Stomach (tissue), 4 donors: ENCODE results near the gene DNAH11.

Source experiments
- POLR2AphosphoS5 ChIP-seq, 3 donors: sonication (generic); formaldehyde crosslinking; IDR thresholded peaks; one replicate each; pipeline ENCODE4 v1.6.1; 2016; ENCODE audit warnings: antibody characterized with exemption in 3 of 3
- TF ChIP-seq, protein P1 (sequence below), 7 experiments: fragments of 450-650 bp in 4 of 7; fragments of 200-600 bp in 3 of 7; sonication (generic) in 3 of 7; IDR thresholded peaks; one replicate each; pipeline ENCODE4 v1.5.1; 2016 to 2019; ENCODE audit warnings: antibody characterized with exemption in 7 of 7, control low read depth in 2 of 7, mild to moderate bottlenecking in 1 of 7

DNA sequence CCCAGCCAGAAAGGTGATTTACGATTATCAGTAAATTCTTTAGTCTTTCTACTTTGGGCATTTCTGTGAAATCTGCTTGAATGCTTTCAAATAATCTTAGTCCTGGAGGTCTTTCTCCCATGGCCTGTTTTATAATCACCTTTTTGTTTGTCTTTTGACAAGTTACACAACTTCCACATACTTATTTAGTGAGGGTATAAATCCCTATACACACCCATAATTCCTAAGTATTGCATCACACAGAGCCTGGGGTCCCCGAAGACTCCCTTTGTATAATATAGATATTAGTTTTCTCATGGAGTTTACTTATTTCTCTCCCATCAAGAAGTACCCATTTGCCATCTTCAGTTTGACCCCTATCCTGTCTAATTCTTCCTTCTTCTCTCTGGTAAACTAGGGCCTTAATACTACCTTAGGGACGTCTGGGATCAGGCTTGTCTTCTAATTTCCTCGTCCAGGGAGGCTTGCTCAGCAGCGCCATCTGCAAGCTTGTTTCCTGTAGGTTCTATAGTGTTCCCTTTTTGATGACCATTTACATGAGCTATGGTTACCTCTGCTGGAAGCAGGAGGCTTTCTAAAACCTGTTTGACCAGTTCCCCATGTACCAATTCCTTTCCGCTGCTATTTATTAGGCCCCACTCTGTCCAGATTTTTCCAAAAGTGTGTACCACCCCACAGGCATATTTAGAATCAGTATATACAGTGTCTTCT lies 8.1 kb downstream of the DNAH11 start:
- TF ChIP-seq POLR2AphosphoS5 (IDR thresholded peaks at IDR 0.05) = no peak
- TF ChIP-seq, protein P1, sequence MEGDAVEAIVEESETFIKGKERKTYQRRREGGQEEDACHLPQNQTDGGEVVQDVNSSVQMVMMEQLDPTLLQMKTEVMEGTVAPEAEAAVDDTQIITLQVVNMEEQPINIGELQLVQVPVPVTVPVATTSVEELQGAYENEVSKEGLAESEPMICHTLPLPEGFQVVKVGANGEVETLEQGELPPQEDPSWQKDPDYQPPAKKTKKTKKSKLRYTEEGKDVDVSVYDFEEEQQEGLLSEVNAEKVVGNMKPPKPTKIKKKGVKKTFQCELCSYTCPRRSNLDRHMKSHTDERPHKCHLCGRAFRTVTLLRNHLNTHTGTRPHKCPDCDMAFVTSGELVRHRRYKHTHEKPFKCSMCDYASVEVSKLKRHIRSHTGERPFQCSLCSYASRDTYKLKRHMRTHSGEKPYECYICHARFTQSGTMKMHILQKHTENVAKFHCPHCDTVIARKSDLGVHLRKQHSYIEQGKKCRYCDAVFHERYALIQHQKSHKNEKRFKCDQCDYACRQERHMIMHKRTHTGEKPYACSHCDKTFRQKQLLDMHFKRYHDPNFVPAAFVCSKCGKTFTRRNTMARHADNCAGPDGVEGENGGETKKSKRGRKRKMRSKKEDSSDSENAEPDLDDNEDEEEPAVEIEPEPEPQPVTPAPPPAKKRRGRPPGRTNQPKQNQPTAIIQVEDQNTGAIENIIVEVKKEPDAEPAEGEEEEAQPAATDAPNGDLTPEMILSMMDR (IDR thresholded peaks at IDR 0.05) = no peak
